H9 (cell line): Measurements from ENCODE around the gene UMPS. TPM values are rescaled to one million over a fixed set of nuclear protein-coding genes. Genes with fewer than 3 reads are reported as not detected.

Source experiments
- DNase-seq: peaks from one replicate; pipeline ENCODE4 v3.0.0-alpha.2; 2017
- H2AFZ ChIP-seq: one replicate; pipeline ENCODE4 v1.6.1; 2013; ENCODE audit warnings: mild to moderate bottlenecking, low read length, control low read depth, moderate library complexity
- H2AK5ac ChIP-seq: 2 replicates; pipeline ENCODE4 v1.6.1; 2013; ENCODE audit warnings: low read length, control low read depth, mixed read lengths; ENCODE audit not compliant: insufficient read length
- H2BK120ac ChIP-seq: one replicate; pipeline ENCODE4 v1.6.1; 2013; ENCODE audit warnings: low read depth, mild to moderate bottlenecking, low read length, control low read depth, inconsistent platforms; ENCODE audit not compliant: poor library complexity, severe bottlenecking
- H2BK12ac ChIP-seq: 2 replicates; pipeline ENCODE4 v1.6.1; 2013; ENCODE audit warnings: low read length, control low read depth, mixed read lengths, low read depth; ENCODE audit not compliant: insufficient read length
- H2BK15ac ChIP-seq: 2 replicates; pipeline ENCODE4 v1.6.1; 2013; ENCODE audit warnings: low read depth, low read length, control low read depth
- H2BK20ac ChIP-seq: one replicate; pipeline ENCODE4 v1.6.1; 2013; ENCODE audit warnings: low read depth, mild to moderate bottlenecking, low read length, control low read depth, inconsistent platforms; ENCODE audit not compliant: poor library complexity, severe bottlenecking
- H2BK5ac ChIP-seq: 2 replicates; pipeline ENCODE4 v1.6.1; 2013; ENCODE audit warnings: low read length, control low read depth, mixed read lengths; ENCODE audit not compliant: insufficient read length
- H3K14ac ChIP-seq: 2 replicates; pipeline ENCODE4 v1.6.1; 2013; ENCODE audit warnings: low read length, control low read depth; ENCODE audit not compliant: insufficient read depth
- H3K18ac ChIP-seq: 2 replicates; pipeline ENCODE4 v1.6.1; 2013; ENCODE audit warnings: low read depth, mild to moderate bottlenecking, mixed read lengths, low read length, control low read depth; ENCODE audit not compliant: insufficient read length
- H3K23ac ChIP-seq: 2 replicates; pipeline ENCODE4 v1.6.1; 2013; ENCODE audit warnings: low read length, control low read depth, mixed read lengths, low read depth; ENCODE audit not compliant: insufficient read length
- H3K23me2 ChIP-seq: 2 replicates; pipeline ENCODE4 v1.6.1; 2013; ENCODE audit warnings: low read depth, mild to moderate bottlenecking, mixed read lengths, low read length, control low read depth; ENCODE audit not compliant: insufficient read length, poor library complexity, severe bottlenecking
- H3K27ac ChIP-seq: 2 replicates; pipeline ENCODE4 v1.5.1; 2013; ENCODE audit warnings: low read length, control low read depth, mixed read lengths, low read depth; ENCODE audit not compliant: insufficient read length
- H3K27me3 ChIP-seq: 2 replicates; pipeline ENCODE4 v1.6.1; 2013; ENCODE audit warnings: low read length, control low read depth, inconsistent platforms; ENCODE audit not compliant: insufficient read depth
- H3K4ac ChIP-seq: 2 replicates; pipeline ENCODE4 v1.6.1; 2013; ENCODE audit warnings: low read depth, mild to moderate bottlenecking, control low read depth, inconsistent platforms, low read length, moderate library complexity
- H3K4me1 ChIP-seq: 2 replicates; pipeline ENCODE4 v1.6.1; 2013; ENCODE audit warnings: low read length, control low read depth, inconsistent platforms; ENCODE audit not compliant: insufficient read depth
- H3K4me2 ChIP-seq: 2 replicates; pipeline ENCODE4 v1.6.1; 2013; ENCODE audit warnings: low read length, control low read depth, mixed read lengths; ENCODE audit not compliant: insufficient read length, insufficient read depth
- H3K56ac ChIP-seq: 2 replicates; pipeline ENCODE4 v1.6.1; 2013; ENCODE audit warnings: low read depth, mild to moderate bottlenecking, mixed read lengths, low read length, control low read depth; ENCODE audit not compliant: insufficient read length
- H3K79me1 ChIP-seq: 2 replicates; pipeline ENCODE4 v1.6.1; 2013; ENCODE audit warnings: low read depth, mild to moderate bottlenecking, moderate library complexity, low read length, control low read depth, inconsistent platforms; ENCODE audit not compliant: insufficient read depth, poor library complexity, severe bottlenecking
- H3K79me2 ChIP-seq: 2 replicates; pipeline ENCODE4 v1.6.1; 2013; ENCODE audit warnings: low read length, control low read depth, inconsistent platforms; ENCODE audit not compliant: insufficient read depth
- H3K9ac ChIP-seq: 2 replicates; pipeline ENCODE4 v1.6.1; 2013; ENCODE audit warnings: low read length, control low read depth, mixed read lengths; ENCODE audit not compliant: insufficient read length; ENCODE audit errors: extremely low read depth
- H3K9me3 ChIP-seq: one replicate; pipeline ENCODE4 v1.6.1; 2013; ENCODE audit warnings: low read depth, low read length, inconsistent platforms; ENCODE audit not compliant: control insufficient read depth
- H3T11ph ChIP-seq: one replicate; pipeline ENCODE4 v1.6.1; 2013; ENCODE audit warnings: mild to moderate bottlenecking, low read length, control low read depth, inconsistent platforms
- H4K20me1 ChIP-seq: one replicate; pipeline ENCODE4 v1.6.1; 2013; ENCODE audit not compliant: control insufficient read depth, insufficient read length, insufficient read depth
- H4K5ac ChIP-seq: 2 replicates; pipeline ENCODE4 v1.6.1; 2013; ENCODE audit warnings: low read depth, mild to moderate bottlenecking, mixed read lengths, low read length, control low read depth; ENCODE audit not compliant: insufficient read length
- H4K8ac ChIP-seq: replicated peaks from 2 replicates; pipeline ENCODE4 v1.6.1; 2013; ENCODE audit warnings: low read length, control low read depth, mixed read lengths, low read depth; ENCODE audit not compliant: insufficient read length
- H4K91ac ChIP-seq: 2 replicates; pipeline ENCODE4 v1.6.1; 2013; ENCODE audit warnings: low read depth, mild to moderate bottlenecking, moderate library complexity, mixed read lengths, low read length, control low read depth; ENCODE audit not compliant: insufficient read length
- H3K27ac Mint-ChIP-seq, 3 experiments: 2 replicates in 2 of 3; 3 replicates in 1 of 3; pipeline ENCODE4 v1.8.0; 2020 to 2021; ENCODE audit warnings: mixed read lengths in 3 of 3, mild to moderate bottlenecking in 1 of 3, moderate library complexity in 1 of 3
- H3K27me3 Mint-ChIP-seq: 2 replicates; pipeline ENCODE4 v1.8.0; 2021; ENCODE audit warnings: low read depth, mild to moderate bottlenecking, moderate library complexity, mixed read lengths
- H3K36me3 Mint-ChIP-seq, 3 experiments: 2 replicates in 2 of 3; 3 replicates in 1 of 3; pipeline ENCODE4 v1.8.0; 2020 to 2021; ENCODE audit warnings: low read depth in 3 of 3, mixed read lengths in 3 of 3; ENCODE audit not compliant: insufficient read depth in 1 of 3
- H3K4me1 Mint-ChIP-seq, 2 experiments: 2 replicates each; pipeline ENCODE4 v1.8.0; 2020; ENCODE audit warnings: mixed read lengths in 2 of 2
- H3K4me3 Mint-ChIP-seq, 2 experiments: 2 replicates in 1 of 2; 3 replicates in 1 of 2; pipeline ENCODE4 v1.8.0; 2020 to 2021; ENCODE audit warnings: mild to moderate bottlenecking in 2 of 2, mixed read lengths in 2 of 2, moderate library complexity in 1 of 2
- H3K9me3 Mint-ChIP-seq, 2 experiments: 2 replicates in 1 of 2; 3 replicates in 1 of 2; pipeline ENCODE4 v1.8.0; 2020; ENCODE audit warnings: mild to moderate bottlenecking in 2 of 2, mixed read lengths in 2 of 2, moderate library complexity in 1 of 2
- CTCF ChIP-seq: fragments of 200-600 bp; sonication (generic); conservative IDR thresholded peaks from 3 replicates; pipeline ENCODE4 v1.8.0; 2021; ENCODE audit warnings: antibody characterized with exemption, mild to moderate bottlenecking
- WGBS: extraction: QIAGEN DNeasy Blood & Tissue Kit; methylation state at CpG from one replicate; pipeline ENCODE4 v1.1.7; 2013; ENCODE audit warnings: missing lambda C conversion rate, low lambda C conversion rate, mixed read lengths; ENCODE audit not compliant: insufficient read length; ENCODE audit errors: extremely low coverage; 5-methylcytosine and 5-hydroxymethylcytosine counted together
- total RNA-seq: library from RNA; stranded (reverse); gene quantifications from 2 replicates; pipeline ENCODE4 v1.2.1, GENCODE V29; 2021

The UMPS gene
- total RNA-seq, 1 experiment from 2014 or later = 65.4 TPM

GRCh38 chr3:124698030-124698770 is 32.1 kb upstream of the UMPS start:
- peaks cover 4% of the 10 kb centered on the region; the same call in 1 of the 2 replicates for H3K4me1 ChIP-seq
- H3K79me1 ChIP-seq = no peaks in the 10 kb centered on the region
- no peak overlapping the region for H3K18ac ChIP-seq
- no peak overlapping the region for H3T11ph ChIP-seq
- no peak overlapping the region for H2BK12ac ChIP-seq
- WGBS = no CpG with 5 or more reads among the region's 12 CpGs
- H2AFZ ChIP-seq = no peak overlapping the region
- peaks cover 13% of the 10 kb centered on the region in 2 experiments for H3K4me1 Mint-ChIP-seq
- no peak overlapping the region for H3K4me3 Mint-ChIP-seq
- no peak overlapping the region for H2BK20ac ChIP-seq
- H3K9ac ChIP-seq = no peak overlapping the region
- H4K8ac ChIP-seq = no peak overlapping the region
- H2BK5ac ChIP-seq = no peak overlapping the region
- no peak overlapping the region for H3K14ac ChIP-seq
- H3K23me2 ChIP-seq = no peaks in the 10 kb centered on the region
- no peak for TF ChIP-seq CTCF
- no peak for DNase-seq
- H3K27ac ChIP-seq = no peak overlapping the region
- H3K9me3 ChIP-seq = no peaks in the 10 kb centered on the region
- H2BK120ac ChIP-seq = no peak overlapping the region
- no peak overlapping the region for H3K56ac ChIP-seq
- H3K79me2 ChIP-seq = no peaks in the 10 kb centered on the region
- H2AK5ac ChIP-seq = no peak overlapping the region
- no peaks in the 10 kb centered on the region for H3K27me3 ChIP-seq
- H3K4me2 ChIP-seq = no peak overlapping the region
- H2BK15ac ChIP-seq = no peak overlapping the region
- H3K27ac Mint-ChIP-seq = no peak overlapping the region
- H4K5ac ChIP-seq = no peak overlapping the region
- H3K23ac ChIP-seq = no peak overlapping the region
- no peak overlapping the region for H3K4ac ChIP-seq
- H3K36me3 Mint-ChIP-seq = no peaks in the 10 kb centered on the region
- H4K20me1 ChIP-seq = no peaks in the 10 kb centered on the region
- no peaks in the 10 kb centered on the region for H3K9me3 Mint-ChIP-seq
- H3K27me3 Mint-ChIP-seq = peaks cover 3% of the 10 kb centered on the region; the same call in 1 of the 2 replicates
- no peak overlapping the region for H4K91ac ChIP-seq
